ENCODE data around the gene GATAD2A.

Gene GATAD2A

DNA sequence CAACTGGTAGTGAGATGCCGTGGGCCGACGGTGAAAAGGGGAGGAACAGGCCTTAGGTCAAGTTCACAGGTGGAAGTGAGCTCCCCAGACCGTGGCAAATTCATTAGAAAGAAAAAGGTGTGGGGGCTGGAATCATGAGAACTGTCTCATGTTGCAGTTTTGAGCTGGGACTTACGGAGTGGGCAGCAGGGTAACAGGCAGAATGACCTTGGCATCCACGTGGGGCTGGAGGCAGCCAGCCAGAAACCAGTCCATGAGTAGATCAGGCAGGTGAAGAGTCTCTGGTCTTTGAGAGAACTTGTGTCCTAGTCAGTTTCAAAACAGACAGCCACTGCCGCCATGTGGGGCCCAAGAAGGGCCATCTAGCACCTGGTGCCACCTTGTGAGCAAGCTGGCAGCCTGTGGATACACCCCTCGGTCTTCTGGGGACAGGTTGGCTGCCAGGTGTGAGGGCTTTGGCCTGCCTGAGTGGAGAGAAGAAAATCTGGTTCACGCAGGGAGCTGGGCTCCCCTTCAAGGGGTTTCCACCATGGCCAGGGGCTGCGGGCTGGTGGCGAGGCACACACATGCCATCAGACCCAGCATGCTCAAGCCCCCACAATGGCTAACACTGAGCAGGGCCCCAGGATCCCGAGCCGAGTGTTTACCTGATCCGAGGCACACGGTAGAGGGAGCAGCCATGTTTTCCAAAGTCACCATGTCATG lies 86.0 kb downstream of the GATAD2A start:
- no peak for DNase-seq

DNA sequence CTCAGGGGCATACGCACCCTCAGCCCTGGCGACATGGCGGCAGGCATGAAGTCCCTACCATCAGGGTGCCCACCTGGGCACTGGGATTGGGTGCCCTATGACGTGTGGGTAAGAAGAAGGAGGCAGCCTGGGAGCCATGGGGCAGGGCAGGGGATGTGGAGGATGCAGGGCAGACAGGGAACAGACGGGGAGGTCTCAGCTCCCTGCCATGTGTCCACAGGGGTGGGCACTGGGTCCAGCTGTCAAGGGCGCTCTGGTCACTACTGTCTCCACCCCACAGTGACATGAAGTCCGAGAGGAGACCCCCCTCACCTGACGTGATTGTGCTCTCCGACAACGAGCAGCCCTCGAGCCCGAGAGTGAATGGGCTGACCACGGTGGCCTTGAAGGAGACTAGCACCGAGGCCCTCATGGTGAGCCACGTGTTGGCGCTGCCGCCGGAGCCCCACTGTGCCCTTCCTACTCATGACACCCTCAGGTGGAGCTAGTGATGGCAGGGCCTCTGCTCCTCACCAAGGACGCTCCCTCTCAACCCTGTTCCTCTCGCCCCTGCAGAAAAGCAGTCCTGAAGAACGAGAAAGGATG lies 86.6 kb downstream of the GATAD2A start:
- no peak for DNase-seq

DNA sequence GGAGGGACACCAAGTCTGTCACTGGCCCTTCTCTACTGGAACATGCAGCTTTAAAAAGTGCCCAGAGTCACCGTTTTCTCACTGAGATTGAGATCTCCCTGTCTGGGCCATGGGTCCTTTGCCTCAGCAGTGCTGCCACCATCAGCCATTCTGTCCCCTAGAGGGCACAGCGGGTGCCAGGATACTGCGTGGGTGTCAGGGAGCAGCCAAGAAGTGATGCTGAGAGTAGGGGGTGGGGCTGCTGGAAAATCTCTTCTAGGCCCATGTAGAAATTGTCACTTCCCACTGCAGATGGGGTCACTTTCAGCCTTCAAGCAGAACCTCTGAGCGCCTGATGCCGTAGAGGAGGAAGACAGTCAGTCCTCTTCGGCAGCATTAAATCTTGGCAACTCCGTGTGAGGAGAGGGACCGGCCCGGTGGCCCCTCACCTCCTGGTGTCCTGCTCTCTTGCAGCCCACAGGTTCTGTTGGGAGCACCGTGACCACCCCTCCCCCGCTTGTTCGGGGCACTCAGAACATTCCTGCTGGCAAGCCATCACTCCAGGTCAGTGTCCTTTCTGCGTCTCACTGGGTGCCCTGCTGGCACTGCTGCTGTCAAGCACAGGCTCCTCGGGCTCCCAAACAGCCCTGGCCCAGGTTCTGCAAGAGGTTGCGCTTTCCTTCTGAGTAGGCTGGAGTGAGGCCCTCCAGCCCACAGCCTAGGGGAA lies 88.5 kb downstream of the GATAD2A start:
- DNase-seq = no peak

DNA sequence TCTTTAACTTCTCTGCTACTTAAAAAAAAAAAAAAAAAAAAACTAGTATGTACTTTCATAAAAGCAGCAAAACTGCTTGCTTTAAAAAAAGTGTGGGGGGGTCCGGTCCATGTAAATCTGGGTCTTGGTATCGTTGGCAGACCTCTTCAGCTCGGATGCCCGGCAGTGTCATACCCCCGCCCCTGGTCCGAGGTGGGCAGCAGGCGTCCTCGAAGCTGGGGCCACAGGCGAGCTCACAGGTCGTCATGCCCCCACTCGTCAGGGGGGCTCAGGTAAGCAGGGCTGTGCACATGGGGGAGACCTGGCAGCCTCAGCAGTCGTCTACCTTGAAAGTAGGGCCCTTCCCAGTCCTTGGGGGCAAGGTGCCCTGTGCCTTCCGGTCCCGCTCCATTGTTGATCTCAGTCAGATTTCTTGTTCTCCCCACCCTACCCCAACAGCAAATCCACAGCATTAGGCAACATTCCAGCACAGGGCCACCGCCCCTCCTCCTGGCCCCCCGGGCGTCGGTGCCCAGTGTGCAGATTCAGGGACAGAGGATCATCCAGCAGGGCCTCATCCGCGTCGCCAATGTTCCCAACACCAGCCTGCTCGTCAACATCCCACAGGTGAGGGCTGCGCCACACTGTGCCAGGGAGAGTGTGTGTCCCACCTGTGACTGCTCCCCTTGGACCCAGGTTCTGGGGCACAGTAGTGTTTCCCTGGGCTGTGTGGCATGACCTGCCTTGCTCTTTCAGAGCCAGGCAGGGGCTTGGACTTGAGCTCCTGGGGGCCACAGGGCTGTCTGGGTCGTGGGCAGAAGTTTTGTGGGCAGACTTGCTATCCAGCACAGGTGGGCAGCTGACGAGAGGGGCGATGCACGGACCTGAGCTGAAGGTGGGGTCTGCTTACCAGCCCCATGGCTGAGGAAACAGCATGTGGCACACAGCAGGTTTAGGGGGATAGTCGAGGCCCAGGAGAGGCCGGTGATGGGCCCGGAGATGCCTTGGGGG lies 90.4 kb downstream of the GATAD2A start:
- DNase-seq = no peak

GRCh38 chr19:19498255-19498991 lies 92.9 kb downstream of the GATAD2A start:
- no peak for DNase-seq

GRCh38 chr19:19499272-19499995 lies 94.0 kb downstream of the GATAD2A start:
- DNase-seq = no peak

DNA sequence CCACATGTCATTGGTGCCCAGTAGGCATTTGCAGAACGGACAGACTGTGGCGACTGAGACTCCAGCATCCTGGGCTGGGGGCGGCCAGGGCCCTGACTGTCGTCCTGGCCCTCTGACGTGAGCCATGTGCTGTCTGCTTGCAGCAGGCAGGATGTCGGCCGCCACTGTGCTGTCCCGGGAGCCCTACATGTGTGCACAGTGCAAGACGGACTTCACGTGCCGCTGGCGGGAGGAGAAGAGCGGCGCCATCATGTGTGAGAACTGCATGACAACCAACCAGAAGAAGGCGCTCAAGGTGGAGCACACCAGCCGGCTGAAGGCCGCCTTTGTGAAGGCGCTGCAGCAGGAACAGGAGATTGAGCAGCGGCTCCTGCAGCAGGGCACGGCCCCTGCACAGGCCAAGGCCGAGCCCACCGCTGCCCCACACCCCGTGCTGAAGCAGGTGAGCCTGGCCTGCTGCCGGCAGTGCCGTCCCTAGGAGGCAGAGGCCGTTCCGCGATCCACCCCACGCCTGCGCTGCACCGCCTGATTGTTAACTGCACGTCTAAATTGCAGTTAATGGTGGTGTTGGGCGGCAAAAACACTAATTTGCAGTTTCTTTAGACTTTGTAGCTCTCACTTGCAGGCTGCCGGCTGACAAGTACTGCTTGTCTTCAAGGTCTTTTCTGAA lies 95.6 kb downstream of the GATAD2A start:
- DNase-seq = no peak

- no peak for DNase-seq
Measured at GRCh38 chr19:19501798-19502197, 96.3 kb downstream of the GATAD2A start.

DNA sequence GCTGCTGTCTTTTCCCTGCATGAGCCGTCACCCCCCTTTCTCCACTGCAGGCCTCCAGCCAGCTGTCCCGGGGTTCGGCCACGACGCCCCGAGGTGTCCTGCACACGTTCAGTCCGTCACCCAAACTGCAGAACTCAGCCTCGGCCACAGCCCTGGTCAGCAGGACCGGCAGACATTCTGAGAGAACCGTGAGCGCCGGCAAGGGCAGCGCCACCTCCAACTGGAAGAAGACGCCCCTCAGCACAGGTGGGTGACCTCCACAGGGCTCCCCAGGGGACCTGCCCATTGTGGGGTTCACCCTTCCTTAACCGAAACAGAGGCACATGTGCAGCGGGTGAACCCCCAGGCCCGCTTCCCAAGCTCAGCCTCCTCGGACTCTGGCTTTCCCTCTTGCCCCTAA lies 96.8 kb downstream of the GATAD2A start:
- no peak for DNase-seq

DNA sequence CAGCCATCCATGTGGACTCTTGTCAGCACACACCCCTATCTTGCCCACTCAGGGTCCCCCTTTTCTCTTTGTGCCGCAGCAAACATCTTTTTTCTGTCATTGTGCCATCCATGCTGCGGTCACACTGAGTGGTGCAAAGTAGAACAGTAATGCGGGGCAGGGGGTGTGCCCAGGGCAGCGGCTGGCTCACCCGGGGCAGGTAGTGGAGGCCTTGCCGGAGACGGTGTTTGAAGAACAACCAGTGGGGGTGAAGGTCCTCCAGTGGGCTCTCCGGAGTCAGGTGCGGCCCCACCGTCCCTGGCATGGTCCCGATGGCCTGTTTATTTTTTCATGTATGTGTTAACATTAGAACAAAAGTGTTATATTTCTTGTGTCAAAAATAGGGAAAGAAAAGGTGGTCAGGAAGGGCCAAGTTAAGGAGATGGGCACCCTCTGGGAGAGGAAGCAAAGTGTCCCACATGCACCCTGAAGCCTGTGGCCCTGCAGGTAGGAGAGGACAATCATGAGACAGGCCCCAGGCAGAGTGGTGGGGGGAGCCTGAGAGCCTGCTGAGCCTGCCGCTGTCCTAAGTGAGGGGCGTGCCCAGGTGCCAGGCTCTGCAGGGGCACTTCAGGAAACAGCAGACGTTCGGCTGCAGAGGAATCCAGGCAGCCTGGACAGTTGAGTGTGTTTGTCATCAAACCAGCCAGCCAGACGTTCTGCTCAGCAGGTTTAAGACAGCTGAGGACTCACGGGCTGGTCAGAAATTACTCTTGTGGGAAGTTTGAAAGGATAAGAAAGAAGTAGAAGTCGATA lies 97.5 kb downstream of the GATAD2A start:
- no peak for DNase-seq

GRCh38 chr19:19504754-19505668 lies 99.5 kb downstream of the GATAD2A start:
- DNase-seq = no peak

GRCh38 chr19:19505669-19506326 lies 100.3 kb downstream of the GATAD2A start:
- no peak for DNase-seq

- DNase-seq = no peak
Measured at GRCh38 chr19:19506592-19506991, 101.1 kb downstream of the GATAD2A start.

- no peak for DNase-seq
Measured at GRCh38 chr19:19507354-19507753, 101.9 kb downstream of the GATAD2A start.

- DNase-seq = no peak
Measured at GRCh38 chr19:19508217-19508616, 102.7 kb downstream of the GATAD2A start.

DNA sequence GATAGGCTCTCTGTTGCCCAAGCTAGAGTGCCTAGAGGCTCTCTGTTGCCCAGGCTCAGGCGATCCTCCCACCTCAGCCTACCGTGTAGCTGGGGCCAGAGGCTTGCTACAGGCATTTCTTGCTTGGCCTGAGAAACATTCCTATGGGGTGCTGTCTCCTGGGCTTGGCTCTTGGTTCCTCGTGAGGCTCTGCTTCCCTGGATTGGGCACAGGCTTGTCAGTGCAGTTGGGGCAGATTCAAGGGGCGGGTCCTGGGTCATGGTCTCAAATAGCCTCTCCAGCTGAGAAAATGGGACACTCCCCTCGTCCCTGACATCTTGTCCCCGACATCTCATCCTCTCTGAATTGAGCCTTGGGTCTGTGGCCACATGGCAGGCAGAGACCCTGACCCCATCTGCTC lies 105.0 kb downstream of the GATAD2A start:
- no peak for DNase-seq

- DNase-seq = no peak
Measured at GRCh38 chr19:19513682-19514081, 108.2 kb downstream of the GATAD2A start.

DNA sequence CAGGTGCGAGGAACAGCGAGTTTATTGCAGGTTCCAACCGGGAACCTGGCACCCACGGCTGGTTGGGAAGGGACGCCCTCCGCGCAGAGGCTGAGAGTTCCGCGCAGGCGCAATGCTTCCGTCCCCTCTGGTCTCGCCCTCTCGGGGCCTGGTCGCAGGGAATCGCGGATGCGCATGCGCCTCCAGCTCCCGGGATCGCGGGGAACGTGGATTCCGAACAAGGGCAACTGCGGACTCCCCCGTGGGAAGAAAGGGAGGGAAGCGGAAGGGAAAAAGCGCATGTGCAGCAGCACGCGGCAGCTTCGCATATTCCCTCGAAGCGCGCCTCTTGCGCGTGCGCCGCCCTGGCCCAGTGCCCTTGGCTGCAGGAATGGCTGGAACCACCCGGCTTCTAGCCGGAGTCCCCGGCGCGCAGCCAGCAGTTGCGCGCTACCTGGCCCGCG lies 108.8 kb downstream of the GATAD2A start:
- no peak for DNase-seq

All from DMS 273 treated with DMSO at 0.1 percent for 48 hours (cell line).